Measurements from ENCODE around the gene NAA60. TPM values are rescaled to one million over a fixed set of nuclear protein-coding genes. Genes with fewer than 3 reads are reported as not detected.
"Not testable (repeated sequence)": the region's sequence is repeated elsewhere in the genome, so short reads cannot be mapped to it uniquely, and the experiment has no call there.

NAA60 gene
- total RNA-seq, 1 experiment from 2014 or later = 21.7 TPM

DNA sequence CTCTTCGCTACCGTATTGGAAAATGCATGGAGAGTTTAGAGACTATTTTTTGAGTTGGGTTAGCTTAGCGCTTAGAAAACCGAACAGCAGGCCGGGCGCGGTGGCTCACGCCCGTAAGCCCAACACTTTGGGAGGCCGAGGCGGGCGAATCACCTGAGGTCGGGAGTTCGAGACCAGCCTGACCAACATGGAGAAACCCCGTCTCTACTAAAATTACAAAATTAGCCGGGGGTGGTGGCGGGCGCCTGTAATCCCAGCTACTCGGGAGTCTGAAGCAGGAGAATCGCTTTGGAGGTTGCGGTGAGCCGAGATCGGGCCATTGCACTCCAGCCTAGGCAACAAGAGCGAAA, 57.9 kb downstream of the NAA60 start:
- Histone ChIP-seq H3K4me3 (peak overlapping the region; percentile 74), H3K27ac (peak overlapping the region; percentile 9; the same call in 1 of the 2 replicates)
- H3K27me3 ChIP-seq; H3K9me3 ChIP-seq (replicated peaks); H3K4me1 ChIP-seq; H3K36me3 ChIP-seq; DNase-seq: not testable (repeated sequence)

DNA sequence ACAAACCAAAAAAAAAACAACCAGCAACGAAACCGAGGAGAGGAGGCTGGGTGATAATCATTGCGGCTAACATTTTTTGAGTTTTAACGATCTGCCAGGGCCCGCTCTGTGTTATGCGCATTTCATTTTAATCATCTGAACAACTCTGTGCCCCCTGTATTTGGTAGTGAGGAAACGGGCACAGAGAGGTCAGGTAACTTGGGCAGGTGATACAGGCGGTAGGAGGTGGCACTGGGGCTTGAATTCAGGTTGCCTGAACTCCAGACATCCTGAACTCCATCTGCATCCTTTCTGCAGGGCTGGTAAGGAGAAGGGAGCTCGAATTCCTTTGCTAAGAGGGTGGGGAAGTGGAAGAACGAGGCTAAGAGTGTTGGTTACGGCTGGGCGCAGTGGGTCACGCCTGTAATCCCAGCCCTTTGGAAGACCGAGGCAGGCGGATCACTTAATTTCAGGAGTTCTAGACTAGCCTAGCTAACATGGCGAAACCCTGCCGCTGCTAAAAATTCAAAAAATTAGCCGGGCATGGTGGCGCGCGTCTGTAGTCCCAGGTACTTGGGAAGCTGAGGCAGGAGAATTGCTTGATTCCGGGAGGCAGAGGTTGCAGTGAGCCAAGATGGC, 58.4 kb downstream of the NAA60 start:
- Histone ChIP-seq H3K4me3 (no peak overlapping the region), H3K27me3 (no peaks in the 10 kb centered on the region), H3K4me1 (no peaks in the 10 kb centered on the region), H3K27ac (no peak overlapping the region), H3K36me3 (no peaks in the 10 kb centered on the region), H3K9me3 (replicated peaks) (no peaks in the 10 kb centered on the region)
- no peak for DNase-seq

DNA sequence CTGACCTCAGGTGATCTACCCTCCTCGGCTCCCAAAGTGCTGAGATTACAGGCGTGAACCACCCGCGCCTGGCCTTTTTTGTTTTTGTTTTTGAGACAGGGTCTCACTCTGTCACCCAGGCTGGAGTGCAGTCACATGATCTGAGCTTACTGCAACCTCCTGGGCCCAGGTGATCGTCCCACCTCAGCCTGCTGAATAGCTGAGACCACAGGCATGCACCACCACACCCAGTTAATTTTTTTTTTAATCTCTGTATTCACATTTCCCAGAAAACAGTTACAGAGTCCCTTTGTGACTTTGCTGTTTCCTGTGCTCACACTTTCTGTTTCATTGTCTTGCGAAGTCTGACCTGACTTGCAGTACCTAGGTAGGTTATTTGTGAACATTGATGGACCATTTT, 60.0 kb downstream of the NAA60 start:
- no peaks in the 10 kb centered on the region for H3K36me3 ChIP-seq
- no peak overlapping the region for H3K4me3 ChIP-seq
- no peak overlapping the region for H3K27ac ChIP-seq
- no peak for DNase-seq
- no peaks in the 10 kb centered on the region for H3K27me3 ChIP-seq
- H3K9me3 ChIP-seq (replicated peaks) = no peaks in the 10 kb centered on the region
- no peaks in the 10 kb centered on the region for H3K4me1 ChIP-seq

GRCh38 chr16:3508736-3509135, 65.3 kb downstream of the NAA60 start:
- no peak for DNase-seq
- Histone ChIP-seq H3K27ac (no peak overlapping the region), H3K27me3 (no peaks in the 10 kb centered on the region), H3K36me3 (no peaks in the 10 kb centered on the region), H3K4me3 (no peak overlapping the region), H3K4me1 (no peaks in the 10 kb centered on the region), H3K9me3 (replicated peaks) (no peaks in the 10 kb centered on the region)

DNA sequence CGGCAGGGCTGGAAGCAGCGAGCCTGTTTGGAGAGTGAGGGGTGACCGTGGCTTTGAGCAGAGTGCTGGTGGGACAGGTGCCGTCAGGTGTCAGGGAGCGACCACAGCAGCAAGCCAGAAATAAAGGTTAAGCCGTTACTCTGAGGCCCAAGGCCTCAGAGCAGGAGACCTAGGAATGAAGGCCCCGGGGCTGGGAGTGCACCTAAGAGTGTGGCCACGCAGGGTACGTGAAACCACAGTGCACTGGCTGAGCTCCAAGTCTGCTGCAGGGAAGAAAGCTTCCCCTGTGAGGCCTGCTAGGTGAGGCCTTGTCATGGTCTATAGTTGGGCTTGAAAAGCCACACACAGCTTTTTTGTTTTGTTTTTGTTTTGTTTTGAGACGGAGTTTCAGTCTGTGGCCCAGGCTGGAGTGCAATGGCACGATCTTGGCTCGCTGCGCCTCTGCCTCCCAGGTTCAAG, 66.0 kb downstream of the NAA60 start:
- peak; percentile 66 to 72 for DNase-seq
- no peak overlapping the region for H3K27ac ChIP-seq
- H3K36me3 ChIP-seq = no peaks in the 10 kb centered on the region

GRCh38 chr16:3510416-3510815, 66.9 kb downstream of the NAA60 start:
- DNase-seq = no peak
- H3K27ac ChIP-seq = no peak overlapping the region
- no peaks in the 10 kb centered on the region for H3K9me3 ChIP-seq (replicated peaks)
- H3K27me3 ChIP-seq = no peaks in the 10 kb centered on the region
- peaks cover 3% of the 10 kb centered on the region; the same call in 1 of the 2 replicates for H3K4me1 ChIP-seq
- no peak overlapping the region for H3K4me3 ChIP-seq
- no peaks in the 10 kb centered on the region for H3K36me3 ChIP-seq

More for the DNA sequence above, 66.0 kb downstream of the NAA60 start:
- Histone ChIP-seq H3K4me1 (no peaks in the 10 kb centered on the region; the same call in 1 of the 2 replicates), H3K9me3 (replicated peaks) (no peaks in the 10 kb centered on the region), H3K27me3 (no peaks in the 10 kb centered on the region), H3K4me3 (no peak overlapping the region)

DNA sequence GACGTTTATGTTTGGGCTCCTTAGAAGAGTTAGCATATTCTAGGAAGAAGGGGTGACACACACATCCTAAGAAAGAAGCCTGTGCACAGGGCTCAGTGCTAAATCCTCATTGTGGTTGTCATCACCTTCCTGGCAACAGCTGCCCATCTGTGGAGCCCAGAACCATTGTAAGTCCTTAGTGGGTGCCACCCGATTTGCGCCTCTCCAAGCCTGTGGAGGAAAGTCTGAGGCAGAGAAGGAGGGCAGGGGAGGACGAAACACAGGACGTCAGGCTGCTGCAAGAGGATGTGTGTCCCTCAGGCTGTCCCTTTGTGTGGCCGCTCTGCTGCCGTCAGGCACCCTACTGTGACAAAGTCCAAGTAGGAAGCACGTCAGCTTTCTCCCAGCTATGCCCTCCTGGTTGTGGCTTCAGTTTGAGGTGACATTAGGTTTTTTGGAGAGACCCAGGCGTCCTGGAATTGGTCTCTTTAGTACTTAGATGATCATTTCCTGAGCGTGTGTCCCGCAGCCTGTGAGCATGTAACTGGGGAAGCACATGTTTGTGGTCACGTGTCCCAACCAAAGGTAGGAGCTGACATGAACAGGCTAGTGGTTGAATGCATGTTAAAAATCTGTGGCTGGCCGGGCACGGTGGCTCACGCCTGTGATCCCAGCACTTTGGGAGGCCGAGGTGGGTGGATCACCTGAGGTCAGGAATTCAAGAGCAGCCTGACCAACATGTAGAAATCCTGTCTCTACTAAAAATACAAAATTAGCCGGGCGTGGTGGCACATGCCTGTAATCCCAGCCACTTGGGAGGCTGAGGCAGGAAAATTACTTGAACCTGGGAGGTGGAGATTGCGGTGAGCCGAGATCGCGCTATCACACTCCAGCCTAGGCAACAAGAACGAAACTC, 68.1 kb downstream of the NAA60 start:
- Histone ChIP-seq H3K9me3 (replicated peaks) (no peaks in the 10 kb centered on the region), H3K27ac (no peak overlapping the region)
- no peak for DNase-seq

DNA sequence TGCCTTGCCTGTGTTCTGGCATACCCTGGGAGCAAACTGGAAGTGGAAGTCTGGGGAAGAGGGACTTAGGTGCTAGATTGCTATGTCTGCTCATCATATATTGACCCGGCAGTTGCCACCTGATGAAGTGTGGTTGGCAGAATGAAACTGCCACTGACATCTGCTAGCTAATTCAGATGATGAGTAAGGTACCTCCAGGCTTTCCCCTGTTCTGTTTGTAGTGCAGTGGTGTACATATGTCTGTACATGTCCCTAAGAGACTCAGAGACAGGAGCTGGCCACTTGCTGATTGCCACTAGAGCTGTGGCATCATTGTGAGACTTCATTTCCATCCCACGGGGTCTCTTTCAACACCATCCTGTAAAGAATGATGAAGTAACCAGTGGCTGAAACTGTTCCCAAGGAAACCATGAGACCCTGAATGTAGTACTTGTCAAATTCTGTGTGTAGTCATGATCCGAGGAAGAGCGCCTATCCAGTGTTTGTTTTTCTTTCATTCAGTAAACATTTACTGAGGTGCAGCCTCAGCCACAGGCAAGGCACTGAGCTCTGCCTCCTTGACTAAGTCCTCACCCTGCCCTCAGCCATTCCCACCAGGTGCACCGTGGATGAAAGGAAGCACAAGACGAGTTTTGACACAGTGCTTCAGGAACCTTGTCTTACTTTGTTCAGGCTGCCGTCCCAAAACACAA, 70.6 kb downstream of the NAA60 start:
- no peak for DNase-seq
- H3K4me1 ChIP-seq = peaks cover 20% of the 10 kb centered on the region

More for the DNA sequence above, 68.1 kb downstream of the NAA60 start:
- no peaks in the 10 kb centered on the region for H3K27me3 ChIP-seq
- peaks cover 3% of the 10 kb centered on the region; the same call in 1 of the 2 replicates for H3K4me1 ChIP-seq
- H3K36me3 ChIP-seq = no peaks in the 10 kb centered on the region; the same call in 1 of the 2 replicates
- H3K4me3 ChIP-seq = no peak overlapping the region

DNA sequence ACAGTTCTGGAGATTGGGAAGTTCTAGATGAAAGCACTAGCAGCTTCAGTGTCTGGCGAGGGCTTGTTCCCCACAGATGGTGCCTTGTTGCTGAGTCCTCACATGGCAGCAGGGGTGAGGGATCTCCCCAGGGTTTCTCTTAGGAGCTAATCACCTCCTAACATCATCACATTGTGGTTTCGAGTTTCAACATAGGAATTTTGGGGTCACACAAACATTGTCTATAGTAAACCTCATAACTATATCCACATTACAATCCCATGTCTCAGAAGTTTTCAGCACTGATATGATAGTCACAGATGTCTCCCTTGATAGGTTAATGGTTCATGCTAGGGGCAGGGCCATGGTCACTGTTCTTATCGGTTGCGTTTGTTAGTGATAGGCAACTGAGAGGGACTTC, 71.1 kb downstream of the NAA60 start:
- Histone ChIP-seq H3K9me3 (replicated peaks) (no peaks in the 10 kb centered on the region), H3K27me3 (no peaks in the 10 kb centered on the region), H3K36me3 (no peaks in the 10 kb centered on the region; the same call in 1 of the 2 replicates), H3K27ac (no peak overlapping the region), H3K4me1 (peaks cover 26% of the 10 kb centered on the region), H3K4me3 (no peak overlapping the region)
- DNase-seq = no peak

More for the DNA sequence above, 70.6 kb downstream of the NAA60 start:
- H3K27ac ChIP-seq = no peak overlapping the region
- H3K27me3 ChIP-seq = no peaks in the 10 kb centered on the region
- H3K9me3 ChIP-seq (replicated peaks) = no peaks in the 10 kb centered on the region
- no peak overlapping the region for H3K4me3 ChIP-seq
- H3K36me3 ChIP-seq = no peaks in the 10 kb centered on the region; the same call in 1 of the 2 replicates

- Histone ChIP-seq H3K4me3 (no peak overlapping the region), H3K4me1 (peaks cover 27% of the 10 kb centered on the region), H3K27me3 (no peaks in the 10 kb centered on the region), H3K27ac (no peak overlapping the region), H3K9me3 (replicated peaks) (no peaks in the 10 kb centered on the region), H3K36me3 (no peaks in the 10 kb centered on the region; the same call in 1 of the 2 replicates)
- DNase-seq = no peak
These were observed 72.4 kb downstream of the NAA60 start for GRCh38 chr16:3515897-3516296.

DNA sequence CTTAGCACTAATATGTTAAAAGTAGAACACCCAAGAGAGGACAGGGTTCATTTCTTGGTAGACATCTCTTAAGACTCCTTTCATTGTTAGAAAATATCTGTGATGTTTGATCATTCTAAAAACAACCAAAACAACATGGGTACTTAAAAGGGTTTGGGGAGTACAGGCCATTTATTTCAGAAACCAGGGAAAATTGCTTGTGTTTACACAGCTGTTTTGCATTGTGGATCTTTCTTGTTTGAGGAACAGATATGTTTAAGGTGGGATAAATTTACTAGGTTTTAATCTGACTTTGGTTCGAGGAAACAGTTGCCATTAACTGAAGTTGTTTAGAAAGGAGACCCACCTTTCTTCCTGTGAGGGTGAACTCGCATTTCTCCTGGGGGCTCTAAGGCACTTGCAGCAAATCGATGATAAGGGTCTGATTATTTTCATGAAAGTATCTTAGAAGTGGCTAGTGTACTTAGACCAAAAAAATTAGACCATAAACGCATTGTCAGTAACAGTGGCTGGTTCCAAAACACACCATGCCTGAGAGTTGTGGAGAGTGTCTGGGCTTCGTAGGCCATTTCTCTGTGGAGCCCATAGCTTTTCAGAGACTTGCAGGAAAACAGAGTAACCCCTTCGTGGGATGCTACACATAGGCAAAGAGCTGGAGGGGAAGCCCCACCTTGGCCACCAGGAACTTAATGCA, 75.0 kb downstream of the NAA60 start:
- peak in 1 of 2 experiments; percentile 61 for DNase-seq
- no peak overlapping the region for H3K4me3 ChIP-seq
- no peaks in the 10 kb centered on the region for H3K9me3 ChIP-seq (replicated peaks)
- H3K4me1 ChIP-seq = peaks cover 27% of the 10 kb centered on the region
- H3K36me3 ChIP-seq = no peaks in the 10 kb centered on the region; the same call in 1 of the 2 replicates
- H3K27ac ChIP-seq = peak overlapping the region; percentile 51
- H3K27me3 ChIP-seq = no peaks in the 10 kb centered on the region

- no peaks in the 10 kb centered on the region for H3K27me3 ChIP-seq
- H3K4me3 ChIP-seq = no peak overlapping the region
- no peaks in the 10 kb centered on the region for H3K9me3 ChIP-seq (replicated peaks)
- peak overlapping the region; percentile 51 for H3K27ac ChIP-seq
- no peak for DNase-seq
- H3K36me3 ChIP-seq = no peaks in the 10 kb centered on the region; the same call in 1 of the 2 replicates
- H3K4me1 ChIP-seq = peaks cover 27% of the 10 kb centered on the region
These were observed 75.5 kb downstream of the NAA60 start for GRCh38 chr16:3518986-3519348.

- no peaks in the 10 kb centered on the region for H3K27me3 ChIP-seq
- H3K4me1 ChIP-seq = peaks cover 27% of the 10 kb centered on the region
- H3K9me3 ChIP-seq (replicated peaks) = no peaks in the 10 kb centered on the region
- no peak for DNase-seq
- H3K4me3 ChIP-seq = no peak overlapping the region
- H3K36me3 ChIP-seq = no peaks in the 10 kb centered on the region; the same call in 1 of the 2 replicates
- H3K27ac ChIP-seq = no peak overlapping the region
These were observed 76.1 kb downstream of the NAA60 start for GRCh38 chr16:3519581-3519980.

DNA sequence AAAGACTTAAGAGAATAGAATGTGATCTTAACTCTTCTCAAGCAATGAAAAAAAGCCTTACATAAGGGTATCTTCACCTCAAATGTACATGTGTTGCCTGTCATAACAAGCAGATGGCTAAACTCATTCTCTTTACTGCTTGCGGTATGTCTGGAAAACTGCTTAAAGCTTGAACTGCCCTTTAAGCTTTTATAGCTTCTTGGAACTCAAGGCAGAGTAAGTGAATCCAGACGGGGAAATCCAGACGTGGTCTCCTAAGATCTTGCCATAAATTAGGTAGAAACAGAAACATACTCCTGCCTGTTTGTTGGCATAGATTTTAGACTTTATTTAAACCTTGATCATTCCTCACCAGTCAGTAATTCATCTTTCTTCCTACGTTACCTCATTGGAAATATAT, 76.9 kb downstream of the NAA60 start:
- H3K4me1 ChIP-seq = peaks cover 24% of the 10 kb centered on the region
- DNase-seq = no peak
- H3K27ac ChIP-seq = no peak overlapping the region
- no peaks in the 10 kb centered on the region for H3K27me3 ChIP-seq
- H3K4me3 ChIP-seq = no peak overlapping the region
- no peaks in the 10 kb centered on the region; the same call in 1 of the 2 replicates for H3K36me3 ChIP-seq
- H3K9me3 ChIP-seq (replicated peaks) = no peaks in the 10 kb centered on the region

Data from SJCRH30 (cell line).